Measurements from ENCODE around the gene CEBPE.
"Not testable (repeated sequence)": the region's sequence is repeated elsewhere in the genome, so short reads cannot be mapped to it uniquely, and the experiment has no call there.

GRCh38 chr14:23108169-23108568 is 10.9 kb downstream of the CEBPE start:
- not testable (repeated sequence) for TF ChIP-seq CTCF, POLR2A (IDR thresholded peaks at IDR 0.05)
